Naive thymus-derived CD8-positive, alpha-beta T cell (primary cell): ENCODE data around the gene CACNG7. TPM values are rescaled to one million over a fixed set of nuclear protein-coding genes. Genes with fewer than 3 reads are reported as not detected.

Source experiments
- ATAC-seq, 2 donors: fragments of 150-1000 bp; cut with Tn5 transposase in 1 of 2; sonication (Bioruptor Pico), chemical (Tn5 transposase) in 1 of 2; 1 replicate in 1 of 2; 2 replicates in 1 of 2; pipeline ENCODE4 v1.10.0; 2021; ENCODE audit warnings: mild to moderate bottlenecking in 2 of 2, moderate library complexity in 2 of 2
- POLR2A ChIA-PET: fragments of 350-600 bp; sonication (Branson Sonifier 250); formaldehyde crosslinking; loops from one replicate; lab custom pipeline; 2021; ENCODE audit warnings: antibody characterized with exemption; lab: Charles Lee
- DNase-seq, 10 donors: peaks; one replicate each; pipeline versions ENCODE4 v3.0.0 to v3.0.0-alpha.2; 2020 to 2022
- H3K27ac Mint-ChIP-seq, 10 donors: one replicate each; pipeline ENCODE4 v1.8.0; 2020 to 2022; ENCODE audit warnings: mild to moderate bottlenecking in 10 of 10, mixed read lengths in 10 of 10, moderate library complexity in 4 of 10, inconsistent platforms in 1 of 10
- H3K27me3 Mint-ChIP-seq, 5 donors: one replicate each; pipeline ENCODE4 v1.8.0; 2021 to 2022; ENCODE audit warnings: mixed read lengths in 5 of 5
- H3K36me3 Mint-ChIP-seq, 3 donors: one replicate each; pipeline ENCODE4 v1.8.0; 2020 to 2022; ENCODE audit warnings: mixed read lengths in 3 of 3, mild to moderate bottlenecking in 2 of 3, inconsistent platforms in 1 of 3
- H3K4me1 Mint-ChIP-seq, 4 donors: one replicate each; pipeline ENCODE4 v1.8.0; 2021 to 2022; ENCODE audit warnings: mixed read lengths in 4 of 4
- H3K4me3 Mint-ChIP-seq, 10 donors: one replicate each; pipeline ENCODE4 v1.8.0; 2020 to 2022; ENCODE audit warnings: mild to moderate bottlenecking in 10 of 10, mixed read lengths in 10 of 10, moderate library complexity in 6 of 10, inconsistent platforms in 1 of 10
- H3K9me3 Mint-ChIP-seq, 9 donors: one replicate each; pipeline ENCODE4 v1.8.0; 2020 to 2022; ENCODE audit warnings: mixed read lengths in 9 of 9, mild to moderate bottlenecking in 3 of 9, inconsistent platforms in 1 of 9, moderate library complexity in 1 of 9
- polyA plus RNA-seq, 3 donors: library from polyadenylated mRNA; unstranded; fragments of 300-500 nt; fragmentation: Illumina TruSeq; gene quantifications; one replicate each; pipeline ENCODE4 v1.2.3, GENCODE V29; 2021
- total RNA-seq, 8 experiments: library from RNA in 2 of 8; stranded (reverse) in 2 of 8; gene quantifications; one replicate each; pipeline ENCODE4 v1.2.3 and lab custom pipeline; 2021 to 2026

The CACNG7 gene
- total and polyA plus RNA-seq, 5 experiments from 2014 or later, result not detected

GRCh38 chr19:53870485-53870844 is 38.6 kb upstream of the CACNG7 start:
- H3K36me3 Mint-ChIP-seq, result peaks cover 13 to 33% (median 15%) of the 10 kb centered on the region in 3 donors
- H3K9me3 Mint-ChIP-seq, result peaks cover 0 to 14% (median 3%) of the 10 kb centered on the region in 9 donors
- H3K4me1 Mint-ChIP-seq, result peaks cover 37 to 86% (median 68%) of the 10 kb centered on the region in 4 donors

GRCh38 chr19:53871454-53871853 is 37.6 kb upstream of the CACNG7 start:
- Mint-ChIP-seq H3K9me3 (peaks cover 0 to 14% (median 3%) of the 10 kb centered on the region in 9 donors), H3K4me3 (peak overlapping the region; percentile 51 to 85 (median 77)), H3K36me3 (peaks cover 13 to 36% (median 17%) of the 10 kb centered on the region in 3 donors), H3K27me3 (no peaks in the 10 kb centered on the region), H3K27ac (peak overlapping the region; percentile 81 to 97 (median 94)), H3K4me1 (peaks cover 41 to 86% (median 70%) of the 10 kb centered on the region in 4 donors)
- POLR2A ChIA-PET, result interaction anchor here (1.8 kb wide), 1 partner anchor 11 kb away, joined by 6 read pairs; the partner anchor contains the start of gene PRKCG
- DNase-seq (peak in 2 of 10 donors; percentile 21 to 26), ATAC-seq (no peak)

More at GRCh38 chr19:53870485-53870844, 38.6 kb upstream of the CACNG7 start:
- Mint-ChIP-seq H3K27ac (peak overlapping the region; percentile 81 to 97 (median 93)), H3K4me3 (peak overlapping the region; percentile 51 to 85 (median 77)), H3K27me3 (no peaks in the 10 kb centered on the region)
- ATAC-seq (no peak), DNase-seq (peak in 3 of 10 donors; percentile 20 to 28 (median 21))
- POLR2A ChIA-PET, result interaction anchor here (1.8 kb wide), 1 partner anchor 12 kb away, joined by 6 read pairs; the partner anchor contains the start of gene PRKCG

DNA sequence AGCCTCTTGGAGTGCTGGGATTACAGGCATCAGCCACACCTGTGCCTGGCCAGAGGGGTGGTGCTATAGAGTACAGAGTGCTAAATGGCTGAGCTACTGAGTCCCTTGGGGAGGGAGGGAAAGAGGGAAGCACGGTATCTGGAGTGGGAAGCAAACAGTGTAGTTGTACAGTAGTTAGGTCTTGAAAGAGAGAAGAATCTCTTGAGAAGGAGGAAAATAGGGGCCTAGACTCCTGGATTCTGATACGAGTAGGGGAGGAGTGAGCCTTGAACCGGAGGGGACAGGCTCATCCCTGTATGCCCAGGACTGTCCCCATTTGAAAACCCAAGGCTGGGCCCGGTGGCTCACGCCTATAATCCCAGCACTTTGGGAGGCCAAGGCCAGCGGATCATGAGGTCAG is 36.3 kb upstream of the CACNG7 start:
- POLR2A ChIA-PET, result interaction anchor here (0.5 to 1.2 kb wide), 3 partner anchors 13 to 338 kb away, joined by 3 to 5 read pairs (median 3); no protein-coding TSS in a partner anchor
- DNase-seq, result no peak

DNA sequence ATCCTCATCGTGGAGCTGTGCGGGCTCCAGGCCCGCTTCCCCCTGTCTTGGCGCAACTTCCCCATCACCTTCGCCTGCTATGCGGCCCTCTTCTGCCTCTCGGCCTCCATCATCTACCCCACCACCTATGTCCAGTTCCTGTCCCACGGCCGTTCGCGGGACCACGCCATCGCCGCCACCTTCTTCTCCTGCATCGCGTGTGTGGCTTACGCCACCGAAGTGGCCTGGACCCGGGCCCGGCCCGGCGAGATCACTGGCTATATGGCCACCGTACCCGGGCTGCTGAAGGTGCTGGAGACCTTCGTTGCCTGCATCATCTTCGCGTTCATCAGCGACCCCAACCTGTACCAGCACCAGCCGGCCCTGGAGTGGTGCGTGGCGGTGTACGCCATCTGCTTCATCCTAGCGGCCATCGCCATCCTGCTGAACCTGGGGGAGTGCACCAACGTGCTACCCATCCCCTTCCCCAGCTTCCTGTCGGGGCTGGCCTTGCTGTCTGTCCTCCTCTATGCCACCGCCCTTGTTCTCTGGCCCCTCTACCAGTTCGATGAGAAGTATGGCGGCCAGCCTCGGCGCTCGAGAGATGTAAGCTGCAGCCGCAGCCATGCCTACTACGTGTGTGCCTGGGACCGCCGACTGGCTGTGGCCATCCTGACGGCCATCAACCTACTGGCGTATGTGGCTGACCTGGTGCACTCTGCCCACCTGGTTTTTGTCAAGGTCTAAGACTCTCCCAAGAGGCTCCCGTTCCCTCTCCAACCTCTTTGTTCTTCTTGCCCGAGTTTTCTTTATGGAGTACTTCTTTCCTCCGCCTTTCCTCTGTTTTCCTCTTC is 35.1 kb upstream of the CACNG7 start:
- POLR2A ChIA-PET, result interaction anchor here (1.2 to 1.3 kb wide), 3 partner anchors 8 to 541 kb away, joined by 3 to 5 read pairs (median 3); no protein-coding TSS in a partner anchor
- Mint-ChIP-seq H3K36me3 (peaks cover 13 to 36% (median 17%) of the 10 kb centered on the region in 3 donors), H3K4me1 (peaks cover 40 to 82% (median 76%) of the 10 kb centered on the region in 4 donors)

More for the DNA sequence above, 36.3 kb upstream of the CACNG7 start:
- Mint-ChIP-seq H3K27ac (peak overlapping the region; percentile 84 to 99 (median 96)), H3K4me1 (peaks cover 47 to 88% (median 72%) of the 10 kb centered on the region in 4 donors), H3K9me3 (peaks cover 0 to 14% (median 3%) of the 10 kb centered on the region in 9 donors), H3K27me3 (no peaks in the 10 kb centered on the region), H3K36me3 (peaks cover 13 to 36% (median 17%) of the 10 kb centered on the region in 3 donors), H3K4me3 (peak overlapping the region in 7 of 10 donors; percentile 22 to 71 (median 44))
- ATAC-seq, result no peak

DNA sequence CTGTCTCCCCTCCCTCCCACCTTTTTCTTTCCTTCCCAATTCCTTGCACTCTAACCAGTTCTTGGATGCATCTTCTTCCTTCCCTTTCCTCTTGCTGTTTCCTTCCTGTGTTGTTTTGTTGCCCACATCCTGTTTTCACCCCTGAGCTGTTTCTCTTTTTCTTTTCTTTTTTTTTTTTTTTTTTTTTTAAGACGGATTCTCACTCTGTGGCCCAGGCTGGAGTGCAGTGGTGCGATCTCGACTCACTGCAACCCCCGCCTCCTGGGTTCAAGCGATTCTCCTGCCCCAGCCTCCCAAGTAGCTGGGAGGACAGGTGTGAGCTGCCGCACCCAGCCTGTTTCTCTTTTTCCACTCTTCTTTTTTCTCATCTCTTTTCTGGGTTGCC is 34.5 kb upstream of the CACNG7 start:
- DNase-seq, result peak in 3 of 10 donors; percentile 30 to 55 (median 55)

More for the DNA sequence above, 35.1 kb upstream of the CACNG7 start:
- DNase-seq, result peak in 4 of 10 donors; percentile 18 to 38 (median 32)
- no peak for ATAC-seq
- H3K27me3 Mint-ChIP-seq, result peaks cover 0 to 3% (median 0%) of the 10 kb centered on the region in 5 donors
- peak overlapping the region; percentile 94 to 99 (median 96) for H3K27ac Mint-ChIP-seq
- H3K4me3 Mint-ChIP-seq, result peak overlapping the region; percentile 63 to 83 (median 72)
- H3K9me3 Mint-ChIP-seq, result peaks cover 0 to 14% (median 3%) of the 10 kb centered on the region in 9 donors

DNA sequence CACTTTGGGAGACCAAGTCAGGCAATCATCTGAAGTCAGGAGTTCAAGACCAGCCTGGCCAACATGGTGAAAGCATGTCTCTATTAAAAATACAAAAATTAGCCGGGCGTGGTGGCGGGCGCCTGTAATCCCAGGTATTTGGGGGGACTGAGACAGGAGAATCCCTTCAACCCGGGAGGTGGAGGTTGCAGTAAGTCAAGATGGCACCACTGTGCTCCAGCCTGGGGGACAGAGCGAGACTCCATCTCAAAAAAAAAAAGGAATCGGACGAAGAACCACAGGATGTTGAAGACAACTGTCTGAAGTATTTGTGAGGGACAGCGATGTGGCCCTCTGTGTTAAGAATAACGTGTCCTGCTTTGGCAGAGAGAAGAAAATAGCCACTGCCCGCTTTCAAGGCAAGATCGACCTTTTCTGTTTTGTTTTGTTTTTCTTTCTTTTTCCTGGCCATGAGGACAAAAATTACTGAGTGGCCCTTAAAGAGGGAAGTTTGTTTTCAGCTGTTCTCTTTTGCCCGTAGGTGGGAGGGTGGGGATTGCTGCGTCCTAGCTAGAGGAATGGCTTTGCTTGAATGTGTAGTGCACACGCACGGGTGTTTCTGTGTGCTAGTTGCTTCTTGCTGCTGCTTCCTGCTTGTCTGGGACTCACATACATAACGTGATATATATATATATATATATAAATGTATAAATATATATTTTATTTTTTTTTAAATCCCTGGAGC is 33.3 kb upstream of the CACNG7 start:
- ATAC-seq (no peak), DNase-seq (peak in 1 of 10 donors; percentile 11)
- Mint-ChIP-seq H3K4me3 (peak overlapping the region in 8 of 10 donors; percentile 50 to 82 (median 69)), H3K9me3 (peaks cover 0 to 14% (median 3%) of the 10 kb centered on the region in 9 donors), H3K4me1 (peaks cover 38 to 76% (median 69%) of the 10 kb centered on the region in 4 donors), H3K36me3 (peaks cover 13 to 36% (median 17%) of the 10 kb centered on the region in 3 donors), H3K27ac (peak overlapping the region; percentile 87 to 98 (median 94)), H3K27me3 (peaks cover 0 to 5% (median 0%) of the 10 kb centered on the region in 5 donors)
- POLR2A ChIA-PET, result interaction anchor here (1.1 to 4.3 kb wide), 2 partner anchors 8 kb away, joined by 4 to 57 read pairs; partner anchors contain the start of gene MYADM

More for the DNA sequence above, 34.5 kb upstream of the CACNG7 start:
- POLR2A ChIA-PET, result interaction anchor here (1.1 to 1.3 kb wide), 3 partner anchors 8 to 542 kb away, joined by 3 to 5 read pairs (median 4); no protein-coding TSS in a partner anchor
- Mint-ChIP-seq H3K27ac (peak overlapping the region; percentile 94 to 99 (median 96)), H3K36me3 (peaks cover 13 to 36% (median 17%) of the 10 kb centered on the region in 3 donors), H3K27me3 (peaks cover 0 to 5% (median 0%) of the 10 kb centered on the region in 5 donors), H3K4me1 (peaks cover 39 to 83% (median 74%) of the 10 kb centered on the region in 4 donors), H3K4me3 (peak overlapping the region; percentile 63 to 83 (median 72)), H3K9me3 (peaks cover 0 to 14% (median 3%) of the 10 kb centered on the region in 9 donors)
- peak in 1 of 2 donors; percentile 13 for ATAC-seq

GRCh38 chr19:53876651-53877224 is 32.3 kb upstream of the CACNG7 start:
- peaks cover 30 to 67% (median 59%) of the 10 kb centered on the region in 4 donors for H3K4me1 Mint-ChIP-seq
- POLR2A ChIA-PET, result interaction anchor here (0.5 to 4.3 kb wide), 2 partner anchors 9 to 17 kb away, joined by 3 to 57 read pairs; partner anchors contain the start of gene MYADM
- ATAC-seq (no peak), DNase-seq (no peak)
- H3K4me3 Mint-ChIP-seq, result peak overlapping the region; percentile 51 to 78 (median 72)
- peaks cover 13 to 29% (median 17%) of the 10 kb centered on the region in 3 donors for H3K36me3 Mint-ChIP-seq
- H3K27ac Mint-ChIP-seq, result peak overlapping the region; percentile 90 to 96 (median 94)
- H3K9me3 Mint-ChIP-seq, result peaks cover 0 to 14% (median 3%) of the 10 kb centered on the region in 9 donors
- H3K27me3 Mint-ChIP-seq, result peaks cover 0 to 5% (median 0%) of the 10 kb centered on the region in 5 donors

GRCh38 chr19:53877361-53877766 is 31.7 kb upstream of the CACNG7 start:
- H3K4me1 Mint-ChIP-seq, result peaks cover 30 to 66% (median 57%) of the 10 kb centered on the region in 4 donors
- H3K9me3 Mint-ChIP-seq, result peaks cover 0 to 14% (median 3%) of the 10 kb centered on the region in 9 donors

GRCh38 chr19:53878776-53879139 is 30.3 kb upstream of the CACNG7 start:
- Mint-ChIP-seq H3K36me3 (peaks cover 10 to 16% (median 13%) of the 10 kb centered on the region in 3 donors), H3K9me3 (peaks cover 0 to 13% (median 0%) of the 10 kb centered on the region in 9 donors), H3K27me3 (peaks cover 2 to 16% (median 6%) of the 10 kb centered on the region in 5 donors), H3K4me1 (peaks cover 33 to 62% (median 54%) of the 10 kb centered on the region in 4 donors), H3K4me3 (no peak overlapping the region), H3K27ac (peak overlapping the region in 6 of 10 donors; percentile 43 to 78 (median 70))
- ATAC-seq (peak in 1 of 2 donors; percentile 2), DNase-seq (no peak)
- POLR2A ChIA-PET, result interaction anchor here (4.3 kb wide), 1 partner anchor 11 kb away, joined by 57 read pairs; the partner anchor contains the start of gene MYADM

More at GRCh38 chr19:53877361-53877766, 31.7 kb upstream of the CACNG7 start:
- POLR2A ChIA-PET, result interaction anchor here (4.3 kb wide), 1 partner anchor 10 kb away, joined by 57 read pairs; the partner anchor contains the start of gene MYADM
- Mint-ChIP-seq H3K4me3 (peak overlapping the region; percentile 51 to 78 (median 72)), H3K27me3 (peaks cover 0 to 5% (median 0%) of the 10 kb centered on the region in 5 donors), H3K36me3 (peaks cover 13 to 29% (median 17%) of the 10 kb centered on the region in 3 donors), H3K27ac (peak overlapping the region; percentile 90 to 96 (median 94))
- DNase-seq (peak; percentile 31 to 82 (median 64)), ATAC-seq (no peak)

- peak overlapping the region in 5 of 10 donors; percentile 43 to 78 (median 71) for H3K27ac Mint-ChIP-seq
- peaks cover 27 to 57% (median 51%) of the 10 kb centered on the region in 4 donors for H3K4me1 Mint-ChIP-seq
Measured at GRCh38 chr19:53879140-53880081, 29.7 kb upstream of the CACNG7 start.

More at GRCh38 chr19:53879140-53880081, 29.7 kb upstream of the CACNG7 start:
- no peak overlapping the region for H3K4me3 Mint-ChIP-seq
- DNase-seq (peak; percentile 64 to 87 (median 76)), ATAC-seq (peak; percentile 63 to 72)
- peaks cover 5 to 21% (median 11%) of the 10 kb centered on the region in 5 donors for H3K27me3 Mint-ChIP-seq
- POLR2A ChIA-PET, result interaction anchor here (4.3 kb wide), 1 partner anchor 12 kb away, joined by 57 read pairs; the partner anchor contains the start of gene MYADM
- peaks cover 4 to 10% (median 6%) of the 10 kb centered on the region in 3 donors for H3K36me3 Mint-ChIP-seq
- peaks cover 0 to 6% (median 0%) of the 10 kb centered on the region in 9 donors for H3K9me3 Mint-ChIP-seq
